Measurements from ENCODE around the gene CTDSPL.

Gene CTDSPL

GRCh38 chr3:37937156-37937555, 75.5 kb downstream of the CTDSPL start:
- TF ChIP-seq CTCF (IDR thresholded peaks at IDR 0.05), result no peak
- DNase-seq, result no peak
- H3K27ac ChIP-seq, result peak overlapping the region; percentile 63 to 65
- no peaks in the 10 kb centered on the region for H3K36me3 ChIP-seq
- H3K9me3 ChIP-seq, result no peaks in the 10 kb centered on the region
- H3K27me3 ChIP-seq, result no peaks in the 10 kb centered on the region
- H3K4me1 ChIP-seq, result peaks cover 0 to 90% (median 54%) of the 10 kb centered on the region in 4 donors
- intact Hi-C loops (cut with DNase I; ENCODE audit: low total_unique reads), result no loop called here
- H3K4me3 ChIP-seq, result no peak overlapping the region

GRCh38 chr3:37938011-37938410, 76.3 kb downstream of the CTDSPL start:
- H3K27ac ChIP-seq, result peak overlapping the region; percentile 63 to 65
- no peaks in the 10 kb centered on the region for H3K36me3 ChIP-seq
- H3K4me1 ChIP-seq, result peaks cover 0 to 89% (median 55%) of the 10 kb centered on the region in 4 donors
- no peak for DNase-seq
- no peaks in the 10 kb centered on the region for H3K27me3 ChIP-seq
- H3K4me3 ChIP-seq, result no peak overlapping the region
- intact Hi-C loops (cut with DNase I; ENCODE audit: low total_unique reads), result no loop called here
- no peak for TF ChIP-seq CTCF (IDR thresholded peaks at IDR 0.05)
- H3K9me3 ChIP-seq, result no peaks in the 10 kb centered on the region

- Histone ChIP-seq H3K9me3 (no peaks in the 10 kb centered on the region), H3K4me3 (no peak overlapping the region), H3K4me1 (peaks cover 0 to 96% (median 61%) of the 10 kb centered on the region in 4 donors), H3K36me3 (no peaks in the 10 kb centered on the region), H3K27me3 (no peaks in the 10 kb centered on the region), H3K27ac (peak overlapping the region; percentile 63 to 65)
- DNase-seq, result no peak
- no peak for TF ChIP-seq CTCF (IDR thresholded peaks at IDR 0.05)
- intact Hi-C loops (cut with DNase I; ENCODE audit: low total_unique reads), result no loop called here
These were observed 78.7 kb downstream of the CTDSPL start for GRCh38 chr3:37940242-37940908.

GRCh38 chr3:37941608-37942508, 80.2 kb downstream of the CTDSPL start:
- Histone ChIP-seq H3K27me3 (no peaks in the 10 kb centered on the region), H3K4me1 (peaks cover 0 to 96% (median 63%) of the 10 kb centered on the region in 4 donors), H3K36me3 (no peaks in the 10 kb centered on the region), H3K4me3 (no peak overlapping the region), H3K27ac (peak overlapping the region; percentile 35 to 50), H3K9me3 (no peaks in the 10 kb centered on the region)
- no peak for TF ChIP-seq CTCF (IDR thresholded peaks at IDR 0.05)
- intact Hi-C loops (cut with DNase I; ENCODE audit: low total_unique reads), result no loop called here
- DNase-seq, result no peak

GRCh38 chr3:37942646-37943045, 81.0 kb downstream of the CTDSPL start:
- DNase-seq, result no peak
- intact Hi-C loops (cut with DNase I; ENCODE audit: low total_unique reads), result no loop called here
- Histone ChIP-seq H3K27me3 (no peaks in the 10 kb centered on the region), H3K27ac (peak overlapping the region; percentile 35 to 50), H3K4me1 (peaks cover 0 to 93% (median 58%) of the 10 kb centered on the region in 4 donors), H3K9me3 (no peaks in the 10 kb centered on the region), H3K4me3 (no peak overlapping the region), H3K36me3 (no peaks in the 10 kb centered on the region)
- no peak for TF ChIP-seq CTCF (IDR thresholded peaks at IDR 0.05)

Measured in tibial artery (tissue), 4 donors.